LNCaP clone FGC (cell line): Measurements from ENCODE around the gene NR1I3.

ENCODE experiments used
- DNase-seq: peaks from one replicate; pipeline ENCODE4 v3.0.0-alpha.2; 2011; ENCODE audit warnings: low read depth
- H3K4me3 ChIP-seq: 2 replicates; pipeline ENCODE4 v1.5.1; 2011; ENCODE audit warnings: mild to moderate bottlenecking, low read depth, low read length, control low read depth
- CTCF ChIP-seq: IDR thresholded peaks from 2 replicates; pipeline ENCODE4 v1.5.1; 2012; ENCODE audit warnings: mild to moderate bottlenecking; ENCODE audit not compliant: control insufficient read depth, insufficient read depth; ENCODE audit errors: extremely low read depth

NR1I3 gene

GRCh38 chr1:161216945-161217712, 20.9 kb downstream of the NR1I3 start:
- TF ChIP-seq CTCF, result no peak
- no peak for DNase-seq
- H3K4me3 ChIP-seq, result no peak overlapping the region

- no peak for DNase-seq
- no peak for TF ChIP-seq CTCF
- H3K4me3 ChIP-seq, result no peak within 1 kb of the TSS
Observed at GRCh38 chr1:161215076-161215475, 22.9 kb downstream of the NR1I3 start, which contains the start of gene FCER1G. TSS of gene FCER1G (plus strand) at chr1:161215295. CDS start at chr1:161215322, 27 bp downstream.

GRCh38 chr1:161214369-161214768, 23.6 kb downstream of the NR1I3 start:
- DNase-seq, result no peak
- no peak overlapping the region for H3K4me3 ChIP-seq
- no peak for TF ChIP-seq CTCF

GRCh38 chr1:161209790-161210409, 28.1 kb downstream of the NR1I3 start:
- H3K4me3 ChIP-seq, result no peak overlapping the region
- peak; percentile 42 for DNase-seq
- TF ChIP-seq CTCF, result peak; percentile 93

GRCh38 chr1:161207173-161207572, 30.8 kb downstream of the NR1I3 start:
- no peak overlapping the region for H3K4me3 ChIP-seq
- no peak for DNase-seq
- TF ChIP-seq CTCF, result no peak

GRCh38 chr1:161206411-161207140, 31.4 kb downstream of the NR1I3 start:
- TF ChIP-seq CTCF, result no peak
- no peak for DNase-seq
- no peak overlapping the region for H3K4me3 ChIP-seq
